Neural crest cell (in vitro differentiated cells): ENCODE results near the gene EGFR. TPM values are rescaled to one million over a fixed set of nuclear protein-coding genes. Genes with fewer than 3 reads are reported as not detected.

Experiments
- DNase-seq: peaks from one replicate; pipeline ENCODE4 v3.0.0; 2021; ENCODE audit warnings: low read depth, mixed read lengths, low spot score
- H3K27ac Mint-ChIP-seq: one replicate; pipeline ENCODE4 v1.8.0; 2021; ENCODE audit warnings: mild to moderate bottlenecking, mixed read lengths; ENCODE audit not compliant: unreplicated experiment
- H3K27me3 Mint-ChIP-seq: 2 replicates; pipeline ENCODE4 v1.8.0; 2021; ENCODE audit warnings: low read depth, mild to moderate bottlenecking, mixed read lengths
- H3K36me3 Mint-ChIP-seq: 2 replicates; pipeline ENCODE4 v1.8.0; 2021; ENCODE audit warnings: low read depth, mild to moderate bottlenecking, mixed read lengths
- H3K4me1 Mint-ChIP-seq: 2 replicates; pipeline ENCODE4 v1.8.0; 2021; ENCODE audit warnings: mixed read lengths
- H3K4me3 Mint-ChIP-seq: one replicate; pipeline ENCODE4 v1.8.0; 2021; ENCODE audit warnings: mild to moderate bottlenecking, mixed read lengths
- H3K9me3 Mint-ChIP-seq: 2 replicates; pipeline ENCODE4 v1.8.0; 2021; ENCODE audit warnings: mixed read lengths
- CTCF ChIP-seq: fragments of 200-600 bp; sonication (generic); conservative IDR thresholded peaks from 2 replicates; pipeline ENCODE4 v1.5.0; 2021; ENCODE audit warnings: antibody characterized with exemption, mild to moderate bottlenecking
- total RNA-seq: library from RNA; stranded (reverse); gene quantifications from 2 replicates; pipeline ENCODE4 v1.2.1, GENCODE V29; 2021

Gene EGFR
- total RNA-seq, 1 donor from 2014 or later = 2.3 TPM

DNA sequence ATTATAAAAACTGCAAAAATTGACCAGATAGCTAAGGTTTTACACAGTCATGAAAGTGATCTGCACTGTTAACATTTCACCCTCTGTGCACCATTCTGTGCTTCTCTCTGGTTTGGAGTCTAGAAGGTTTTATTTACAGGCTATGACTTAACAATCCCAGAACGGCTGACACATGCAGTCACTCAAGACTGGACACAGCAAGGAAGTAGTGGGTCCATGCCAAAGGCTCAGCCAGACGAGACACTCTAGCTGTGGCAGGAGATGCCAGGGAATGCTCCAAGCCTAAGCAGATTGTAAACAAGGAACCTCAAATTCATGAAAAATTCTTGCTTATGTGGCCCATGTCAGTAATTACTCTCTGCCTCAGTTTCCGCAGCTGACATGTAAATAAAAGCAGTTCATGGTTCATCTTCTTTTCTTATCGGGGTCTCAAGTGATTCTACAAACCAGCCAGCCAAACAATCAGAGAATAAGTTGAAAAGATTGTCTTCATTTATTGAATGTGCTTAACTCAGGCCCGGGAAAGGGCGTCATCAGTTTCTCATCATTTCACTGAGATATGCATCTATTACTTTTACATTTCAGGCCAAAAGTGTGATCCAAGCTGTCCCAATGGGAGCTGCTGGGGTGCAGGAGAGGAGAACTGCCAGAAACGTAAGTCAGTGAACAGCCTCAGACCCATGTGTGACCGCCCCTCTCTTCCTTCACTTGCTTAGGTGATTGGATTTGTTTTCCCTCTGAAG, 132.1 kb downstream of the EGFR start:
- no peak overlapping the region for H3K27ac Mint-ChIP-seq
- H3K4me3 Mint-ChIP-seq = no peak overlapping the region
- no peaks in the 10 kb centered on the region for H3K27me3 Mint-ChIP-seq
- TF ChIP-seq CTCF = no peak
- H3K36me3 Mint-ChIP-seq = no peaks in the 10 kb centered on the region
- no peaks in the 10 kb centered on the region for H3K4me1 Mint-ChIP-seq
- H3K9me3 Mint-ChIP-seq = no peaks in the 10 kb centered on the region
- no peak for DNase-seq

GRCh38 chr7:55152516-55152915, 133.7 kb downstream of the EGFR start:
- TF ChIP-seq CTCF = no peak
- no peaks in the 10 kb centered on the region for H3K9me3 Mint-ChIP-seq
- no peak for DNase-seq
- no peak overlapping the region for H3K4me3 Mint-ChIP-seq
- H3K36me3 Mint-ChIP-seq = no peaks in the 10 kb centered on the region
- peaks cover 11% of the 10 kb centered on the region for H3K4me1 Mint-ChIP-seq
- H3K27ac Mint-ChIP-seq = no peak overlapping the region
- no peaks in the 10 kb centered on the region for H3K27me3 Mint-ChIP-seq

- Mint-ChIP-seq H3K27me3 (no peaks in the 10 kb centered on the region), H3K4me1 (peaks cover 17% of the 10 kb centered on the region), H3K36me3 (no peaks in the 10 kb centered on the region), H3K4me3 (no peak overlapping the region), H3K27ac (no peak overlapping the region), H3K9me3 (no peaks in the 10 kb centered on the region)
- no peak for TF ChIP-seq CTCF
- DNase-seq = no peak
Measured at GRCh38 chr7:55154096-55154495, 135.3 kb downstream of the EGFR start.

- H3K4me1 Mint-ChIP-seq = peaks cover 17% of the 10 kb centered on the region
- no peak overlapping the region for H3K4me3 Mint-ChIP-seq
- DNase-seq = no peak
- no peaks in the 10 kb centered on the region for H3K27me3 Mint-ChIP-seq
- H3K36me3 Mint-ChIP-seq = no peaks in the 10 kb centered on the region
- no peak for TF ChIP-seq CTCF
- no peaks in the 10 kb centered on the region for H3K9me3 Mint-ChIP-seq
- no peak overlapping the region for H3K27ac Mint-ChIP-seq
Measured at GRCh38 chr7:55155351-55156117, 136.7 kb downstream of the EGFR start.

DNA sequence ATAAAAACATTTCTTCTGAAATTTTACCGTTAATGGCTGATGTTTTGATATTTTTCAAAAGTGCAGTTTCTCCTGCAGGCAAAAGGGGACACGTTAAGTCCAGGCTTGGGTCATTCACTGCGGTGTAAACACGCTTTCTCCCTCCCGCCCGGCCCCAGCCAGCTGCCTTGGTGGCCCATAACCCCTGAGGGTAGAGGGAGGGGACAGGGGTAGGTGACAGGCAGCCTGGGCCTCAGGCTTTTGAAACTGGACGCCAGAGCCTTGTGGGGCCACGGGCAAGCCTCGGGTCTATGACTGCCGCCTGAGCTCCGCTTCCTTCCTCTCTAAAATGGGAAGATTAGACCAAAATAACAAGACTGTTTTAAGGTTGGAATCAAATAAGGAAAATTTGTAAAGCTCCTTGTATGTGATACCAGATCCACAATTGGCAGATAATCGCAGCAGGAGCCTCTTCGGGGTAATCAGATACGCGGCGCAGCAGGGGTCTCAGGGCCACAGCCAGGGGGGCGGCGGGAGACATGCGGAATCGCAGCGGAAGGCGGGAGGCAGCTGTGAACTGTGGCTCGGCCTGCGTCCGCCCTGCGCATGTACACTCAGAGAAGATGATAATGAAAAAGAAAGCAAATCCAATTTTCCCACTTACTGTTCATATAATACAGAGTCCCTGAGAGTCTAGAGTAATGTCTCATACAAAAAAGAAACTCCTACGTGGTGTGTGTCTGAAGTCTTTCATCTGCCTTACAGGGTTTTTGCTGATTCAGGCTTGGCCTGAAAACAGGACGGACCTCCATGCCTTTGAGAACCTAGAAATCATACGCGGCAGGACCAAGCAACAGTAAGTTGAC, 138.3 kb downstream of the EGFR start:
- Mint-ChIP-seq H3K9me3 (no peaks in the 10 kb centered on the region), H3K4me1 (peaks cover 17% of the 10 kb centered on the region), H3K36me3 (no peaks in the 10 kb centered on the region), H3K4me3 (peak overlapping the region; percentile 15), H3K27ac (peak overlapping the region; percentile 37), H3K27me3 (no peaks in the 10 kb centered on the region)
- TF ChIP-seq CTCF = no peak
- peak; percentile 36 for DNase-seq
